HG03565 (cell line): Measurements from ENCODE around the gene CDH22.

Source experiments
- ATAC-seq: cut with Tn5 transposase; IDR thresholded peaks from one replicate; pipeline ENCODE4 v1.9.1; 2021; ENCODE audit warnings: mild to moderate bottlenecking, moderate library complexity; ENCODE audit not compliant: unreplicated experiment

CDH22 gene

GRCh38 chr20:46243707-46244628 lies 64.3 kb downstream of the CDH22 start:
- ATAC-seq = no peak

GRCh38 chr20:46242390-46242789 lies 65.9 kb downstream of the CDH22 start:
- ATAC-seq = no peak

- ATAC-seq = no peak
These were observed 67.4 kb downstream of the CDH22 start for GRCh38 chr20:46240881-46241280.

GRCh38 chr20:46240065-46240464 lies 68.2 kb downstream of the CDH22 start:
- no peak for ATAC-seq

- ATAC-seq = no peak
These were observed 70.6 kb downstream of the CDH22 start for GRCh38 chr20:46237736-46238135.

GRCh38 chr20:46237227-46237626 lies 71.1 kb downstream of the CDH22 start:
- ATAC-seq = no peak

GRCh38 chr20:46235077-46235476 lies 73.2 kb downstream of the CDH22 start:
- no peak for ATAC-seq

GRCh38 chr20:46233701-46234100 lies 74.6 kb downstream of the CDH22 start:
- no peak for ATAC-seq

GRCh38 chr20:46232539-46232938 lies 75.8 kb downstream of the CDH22 start:
- ATAC-seq = no peak

GRCh38 chr20:46230801-46231282 lies 77.5 kb downstream of the CDH22 start:
- no peak for ATAC-seq

- no peak for ATAC-seq
These were observed 78.2 kb downstream of the CDH22 start for GRCh38 chr20:46230106-46230491.

GRCh38 chr20:46229478-46230105 lies 78.7 kb downstream of the CDH22 start:
- ATAC-seq = no peak

GRCh38 chr20:46228670-46229069 lies 79.6 kb downstream of the CDH22 start:
- ATAC-seq = no peak

GRCh38 chr20:46227272-46227767 lies 81.0 kb downstream of the CDH22 start:
- ATAC-seq = no peak

GRCh38 chr20:46226602-46227001 lies 81.7 kb downstream of the CDH22 start:
- ATAC-seq = no peak

GRCh38 chr20:46222521-46223007 lies 85.7 kb downstream of the CDH22 start:
- ATAC-seq = no peak

GRCh38 chr20:46221256-46221833 lies 87.0 kb downstream of the CDH22 start:
- ATAC-seq = no peak

GRCh38 chr20:46220455-46221207 lies 87.7 kb downstream of the CDH22 start:
- ATAC-seq = no peak

GRCh38 chr20:46219920-46220319 lies 88.4 kb downstream of the CDH22 start:
- no peak for ATAC-seq

- no peak for ATAC-seq
These were observed 89.1 kb downstream of the CDH22 start for GRCh38 chr20:46219190-46219589.

- ATAC-seq = no peak
These were observed 89.6 kb downstream of the CDH22 start for GRCh38 chr20:46218656-46219055.
